ENCODE measurements around the gene EEF1A2.

- TF ChIP-seq CTCF (IDR thresholded peaks at IDR 0.05) (no peak), POLR2A (IDR thresholded peaks at IDR 0.05) (no peak)
Observed at GRCh38 chr20:63529861-63530787, 31.2 kb upstream of the EEF1A2 start.
